SK-N-MC (cell line): ENCODE results near the gene NSD1.

ENCODE experiments used
- EZH2 ChIP-seq: fragments of 200-600 bp; sonication (generic); IDR thresholded peaks from one replicate; pipeline ENCODE4 v1.6.1; 2017; ENCODE audit warnings: antibody characterized with exemption
- FOXP2 ChIP-seq: optimal IDR thresholded peaks from 2 replicates; pipeline ENCODE3; 2011; ENCODE audit warnings: mild to moderate bottlenecking, moderate library complexity; ENCODE audit not compliant: insufficient read depth; ENCODE audit errors: extremely low read length, control extremely low read depth
- POLR2AphosphoS5 ChIP-seq: IDR thresholded peaks from 2 replicates; pipeline ENCODE4 v1.6.1; 2012; ENCODE audit warnings: mild to moderate bottlenecking, low read depth, low read length, borderline replicate concordance

DNA sequence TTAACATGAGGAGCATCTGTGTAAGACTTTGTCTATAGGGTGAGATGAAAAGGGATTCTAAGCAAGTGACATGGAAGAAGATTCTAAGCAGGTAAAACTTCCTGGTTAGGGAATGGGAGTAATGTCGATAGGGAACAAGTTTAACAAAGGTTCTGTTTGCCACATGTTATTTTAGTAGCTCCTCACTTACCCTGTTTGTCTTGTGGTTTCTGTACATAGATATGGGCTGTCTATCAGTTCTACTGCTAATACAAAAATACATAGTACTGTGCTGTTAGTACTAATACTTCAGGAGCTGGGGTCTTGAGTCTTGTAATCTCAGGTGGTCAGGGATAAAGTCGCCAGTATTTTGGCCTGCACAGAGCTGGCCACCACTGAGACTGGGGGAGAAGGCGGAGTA lies 137.1 kb downstream of the NSD1 start:
- TF ChIP-seq EZH2 (no peak), POLR2AphosphoS5 (no peak), FOXP2 (no peak)
